T-helper 2 cell treated with Interferon-gamma antibody and Interleukin-4, amounts not matched to agents 100 ng/mL and 5 ng/mL, for 36 hours (primary cell): Measurements from ENCODE around the gene UNCX. TPM values are rescaled to one million over a fixed set of nuclear protein-coding genes. Genes with fewer than 3 reads are reported as not detected.

Experiments used
- intact Hi-C: fragments of 100-400 bp; cut with micrococcal nuclease; formaldehyde crosslinking; loops from one replicate; pipeline ENCODE4 v1.15.1; 2023
- total RNA-seq: library from RNA; stranded (reverse); gene quantifications from 2 replicates; pipeline ENCODE4 v1.2.3, GENCODE V29; 2022

The UNCX gene
- total RNA-seq, 1 donor from 2014 or later = not detected

- intact Hi-C loops = loop anchor here (2.0 to 5.0 kb wide), 3 partner anchors 14 to 420 kb away; no protein-coding TSS in a partner anchor
These were observed 10.1 kb downstream of the UNCX start for GRCh38 chr7:1242606-1243289.

- intact Hi-C loops = loop anchor here (2.0 to 5.0 kb wide), 3 partner anchors 15 to 419 kb away; no protein-coding TSS in a partner anchor
These were observed 10.8 kb downstream of the UNCX start for GRCh38 chr7:1243290-1243963.

- intact Hi-C loops = loop anchor here (2.0 to 5.0 kb wide), 3 partner anchors 15 to 418 kb away; no protein-coding TSS in a partner anchor
These were observed 11.3 kb downstream of the UNCX start for GRCh38 chr7:1243964-1244416.

- intact Hi-C loops = loop anchor here (5.0 kb wide), 2 partner anchors 167 to 417 kb away; no protein-coding TSS in a partner anchor
These were observed 12.2 kb downstream of the UNCX start for GRCh38 chr7:1244700-1245523.

DNA sequence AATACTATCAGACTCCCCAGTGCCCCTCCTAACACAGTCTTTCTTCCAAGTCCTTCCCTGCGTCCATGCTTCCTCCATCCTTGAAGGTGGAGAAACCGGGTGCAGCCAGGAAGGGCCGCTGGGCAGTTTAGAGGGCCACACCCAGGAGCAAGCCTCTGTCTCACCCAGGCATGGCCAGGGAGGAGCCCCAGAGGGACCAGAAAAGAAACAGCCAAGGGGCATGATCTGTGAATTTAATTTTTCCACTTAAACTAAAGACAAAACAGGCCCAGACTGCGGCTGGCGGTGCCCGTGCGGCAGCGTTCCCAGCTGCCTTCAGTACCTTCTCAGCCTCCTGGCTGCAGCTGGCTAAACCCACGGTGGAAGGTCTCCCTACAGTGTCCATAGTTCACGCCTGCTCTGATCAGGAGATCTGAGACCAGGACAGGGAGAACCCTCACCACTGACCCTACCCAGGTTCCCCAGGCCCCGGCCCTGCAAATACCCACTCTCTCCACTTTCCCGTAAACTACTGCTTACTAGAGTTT is 12.9 kb downstream of the UNCX start:
- intact Hi-C loops = no loop called here

DNA sequence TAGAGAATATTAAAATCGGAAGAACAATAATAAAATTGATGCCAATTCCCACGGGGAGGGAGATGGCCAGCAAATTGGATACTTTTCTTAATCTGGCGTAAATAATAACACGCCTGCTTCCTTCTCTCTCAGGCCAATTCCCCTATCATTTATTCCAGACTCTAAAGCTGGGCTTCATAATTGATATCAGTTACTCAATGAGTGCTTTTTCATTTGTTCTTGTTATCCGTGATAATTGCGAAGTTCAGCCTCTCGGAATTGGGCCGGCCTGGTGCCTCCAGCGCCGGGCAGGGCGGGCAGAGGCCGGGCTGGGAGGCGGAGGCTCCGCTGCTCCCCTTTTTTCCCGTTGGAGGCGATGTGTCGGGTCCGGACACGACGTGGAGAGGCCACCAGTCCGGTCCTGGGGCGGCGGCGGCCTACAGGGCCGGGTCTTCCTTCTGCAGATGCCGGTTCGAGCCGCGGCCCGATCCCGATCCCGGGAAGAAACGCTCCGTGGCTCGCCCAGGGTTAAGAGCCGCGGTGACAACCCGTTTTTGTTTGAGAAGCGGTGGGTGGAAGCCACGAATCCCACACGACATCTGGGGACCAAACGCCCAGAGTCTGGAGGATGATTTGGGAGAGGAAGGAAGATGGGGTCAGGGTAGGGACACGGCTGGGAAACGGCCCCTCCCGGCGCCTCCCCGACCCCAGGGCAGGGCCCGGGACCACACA is 13.6 kb downstream of the UNCX start:
- intact Hi-C loops = no loop called here

GRCh38 chr7:1246871-1247526 is 14.3 kb downstream of the UNCX start:
- intact Hi-C loops = no loop called here

GRCh38 chr7:1247527-1248041 is 14.9 kb downstream of the UNCX start:
- intact Hi-C loops = no loop called here

DNA sequence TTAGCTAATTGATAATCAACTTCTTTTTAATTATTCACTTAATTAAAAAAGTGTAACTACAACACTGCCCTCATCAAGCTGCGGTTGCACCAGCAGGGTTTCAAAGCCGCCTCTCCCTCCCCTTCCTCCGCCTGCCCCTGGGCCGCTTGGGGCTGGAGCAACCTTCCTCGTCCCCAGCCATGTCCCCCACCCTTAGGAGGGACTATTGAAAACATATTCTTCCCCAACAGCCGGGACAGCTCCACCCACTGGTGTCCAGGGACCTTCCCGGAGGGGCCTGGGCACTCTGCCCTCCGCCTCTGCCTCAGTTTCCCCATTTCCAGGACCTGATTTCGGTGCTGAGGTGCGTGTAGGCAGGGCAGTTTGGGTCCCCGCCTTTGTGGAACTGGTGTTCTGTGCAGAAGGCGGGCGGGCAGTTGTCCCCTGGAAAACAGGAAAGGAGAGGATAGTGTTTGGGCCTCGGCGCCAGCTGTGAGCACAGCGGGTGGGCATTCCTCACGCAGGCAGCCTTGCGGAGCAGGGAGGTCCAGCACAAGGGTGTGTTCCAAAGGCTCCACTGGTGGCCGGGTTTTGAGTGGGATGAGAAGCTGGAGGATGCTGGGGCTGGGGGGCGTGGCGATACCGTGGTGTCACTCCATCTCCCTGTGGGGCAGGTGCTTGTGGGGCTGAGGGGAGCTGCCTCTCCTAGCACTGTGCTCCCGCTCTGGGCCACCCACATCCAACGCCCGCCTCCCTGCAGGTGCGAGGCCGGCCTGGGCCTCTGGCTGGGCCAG is 15.7 kb downstream of the UNCX start:
- intact Hi-C loops = no loop called here

DNA sequence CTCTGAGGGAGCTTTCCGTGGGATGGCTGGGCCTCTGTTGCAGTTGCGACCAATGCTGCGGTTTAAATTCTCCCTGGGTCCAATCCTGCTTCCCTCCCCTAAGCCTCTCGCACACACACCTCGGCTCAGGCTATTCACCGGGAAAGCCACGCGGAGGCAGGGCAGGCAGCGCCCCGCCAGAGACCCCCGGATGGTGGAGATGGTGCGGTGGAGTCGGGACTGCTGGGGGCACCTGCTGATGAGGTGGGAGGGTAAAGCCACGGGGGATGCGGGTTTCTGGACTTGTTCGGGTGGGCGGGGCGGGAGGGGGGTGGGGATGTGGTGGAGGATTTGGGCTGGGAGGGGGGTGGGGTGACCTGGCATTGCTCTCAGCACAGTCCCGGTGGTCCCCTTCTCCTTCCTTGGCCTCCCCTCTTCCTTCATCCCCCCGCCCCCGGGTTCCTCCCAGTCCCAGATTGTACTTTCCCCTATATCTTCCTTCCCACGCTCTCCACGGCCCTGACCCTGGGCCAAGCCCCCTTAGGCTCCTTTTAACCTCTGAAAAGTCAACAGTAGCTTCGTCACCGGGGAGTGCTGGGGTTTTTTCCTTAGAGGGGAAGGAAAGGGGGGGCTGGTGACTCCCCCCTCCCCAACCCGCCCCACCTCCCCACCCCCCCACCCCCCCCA is 16.4 kb downstream of the UNCX start:
- intact Hi-C loops = no loop called here

- intact Hi-C loops = no loop called here
These were observed 17.1 kb downstream of the UNCX start for GRCh38 chr7:1249731-1250130.

- intact Hi-C loops = no loop called here
These were observed 18.2 kb downstream of the UNCX start for GRCh38 chr7:1250901-1251300.

GRCh38 chr7:1251796-1252539 is 19.3 kb downstream of the UNCX start:
- intact Hi-C loops = no loop called here

GRCh38 chr7:1252540-1253090 is 19.9 kb downstream of the UNCX start:
- intact Hi-C loops = no loop called here

DNA sequence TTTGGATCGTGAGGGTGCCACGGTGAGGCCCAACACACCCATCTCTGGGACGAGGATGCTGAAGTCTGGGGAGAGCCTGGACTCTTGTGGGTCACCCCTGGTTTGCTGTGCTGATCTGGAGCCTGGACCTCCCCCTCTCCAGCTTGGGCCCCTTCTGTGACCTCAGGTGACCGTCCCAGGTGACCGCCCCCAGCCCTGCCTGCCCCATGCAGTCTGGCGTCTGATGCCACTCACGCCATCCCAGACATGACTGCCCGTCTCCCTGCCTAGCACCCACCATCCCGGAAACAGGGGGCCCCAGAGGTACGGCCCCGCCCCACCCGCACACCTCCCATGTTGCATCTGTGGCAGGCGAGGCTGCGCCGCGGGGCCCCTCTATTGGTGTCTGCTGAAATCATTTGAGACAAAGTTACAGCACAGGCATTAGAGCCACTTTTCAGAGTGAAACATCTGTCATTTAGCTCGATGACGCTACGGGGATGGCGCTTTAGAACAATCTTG is 21.1 kb downstream of the UNCX start:
- intact Hi-C loops = no loop called here

DNA sequence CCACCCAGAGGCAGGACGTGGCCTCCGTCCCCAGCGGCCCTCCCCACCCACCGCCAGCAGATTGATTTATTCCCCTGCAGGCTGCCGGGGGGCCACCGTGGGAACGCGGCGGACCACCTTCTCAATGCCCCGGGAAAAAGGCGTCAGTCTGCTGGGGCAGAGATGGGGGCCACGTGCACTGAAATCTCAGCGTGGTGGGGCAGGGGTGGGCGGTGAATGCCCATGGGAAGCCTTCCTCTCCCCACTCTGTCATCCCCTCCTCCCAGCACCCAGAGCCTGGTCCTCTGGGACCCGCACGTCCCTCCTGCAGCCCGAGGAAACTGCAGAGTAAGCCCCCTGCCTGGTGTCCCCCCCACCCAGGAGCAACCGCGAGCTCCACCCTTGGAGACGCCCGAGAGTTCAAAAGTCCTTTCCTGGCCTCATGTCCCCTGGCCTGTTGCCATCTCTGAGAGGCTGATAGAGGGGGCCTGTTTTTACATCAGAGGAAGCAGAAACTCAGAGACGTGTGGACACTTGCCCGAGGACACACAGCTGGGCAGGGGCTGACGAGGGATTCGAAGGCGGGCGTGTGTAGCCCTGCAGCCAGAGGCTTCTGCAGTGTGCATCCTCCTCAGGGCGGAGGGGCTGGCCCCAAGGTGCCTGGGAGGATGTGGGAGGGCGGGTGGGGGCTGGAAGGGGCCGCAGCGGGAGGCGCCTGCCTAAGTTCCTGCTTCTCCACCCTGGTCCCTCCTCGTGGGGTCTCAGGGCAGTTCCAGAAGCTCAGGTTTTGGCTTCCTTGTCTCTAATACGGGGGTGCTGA is 21.8 kb downstream of the UNCX start:
- intact Hi-C loops = no loop called here
